Esophagus muscularis mucosa (tissue), 3 donors: ENCODE data around the gene HIPK4.

Source experiments
- EP300 ChIP-seq: sonication (generic); formaldehyde crosslinking; IDR thresholded peaks from one replicate; pipeline ENCODE4 v1.6.1; 2017; ENCODE audit warnings: antibody characterized with exemption
- TF ChIP-seq, protein P1 (sequence below), 3 experiments: fragments of 200-600 bp in 2 of 3; fragments of 450-650 bp in 1 of 3; sonication (generic) in 2 of 3; IDR thresholded peaks; one replicate each; pipeline ENCODE4 v1.5.1; 2017 to 2019; ENCODE audit warnings: antibody characterized with exemption in 3 of 3, mild to moderate bottlenecking in 2 of 3, moderate library complexity in 1 of 3

GRCh38 chr19:40381321-40381720 lies 8.7 kb downstream of the HIPK4 start:
- TF ChIP-seq, protein P1, sequence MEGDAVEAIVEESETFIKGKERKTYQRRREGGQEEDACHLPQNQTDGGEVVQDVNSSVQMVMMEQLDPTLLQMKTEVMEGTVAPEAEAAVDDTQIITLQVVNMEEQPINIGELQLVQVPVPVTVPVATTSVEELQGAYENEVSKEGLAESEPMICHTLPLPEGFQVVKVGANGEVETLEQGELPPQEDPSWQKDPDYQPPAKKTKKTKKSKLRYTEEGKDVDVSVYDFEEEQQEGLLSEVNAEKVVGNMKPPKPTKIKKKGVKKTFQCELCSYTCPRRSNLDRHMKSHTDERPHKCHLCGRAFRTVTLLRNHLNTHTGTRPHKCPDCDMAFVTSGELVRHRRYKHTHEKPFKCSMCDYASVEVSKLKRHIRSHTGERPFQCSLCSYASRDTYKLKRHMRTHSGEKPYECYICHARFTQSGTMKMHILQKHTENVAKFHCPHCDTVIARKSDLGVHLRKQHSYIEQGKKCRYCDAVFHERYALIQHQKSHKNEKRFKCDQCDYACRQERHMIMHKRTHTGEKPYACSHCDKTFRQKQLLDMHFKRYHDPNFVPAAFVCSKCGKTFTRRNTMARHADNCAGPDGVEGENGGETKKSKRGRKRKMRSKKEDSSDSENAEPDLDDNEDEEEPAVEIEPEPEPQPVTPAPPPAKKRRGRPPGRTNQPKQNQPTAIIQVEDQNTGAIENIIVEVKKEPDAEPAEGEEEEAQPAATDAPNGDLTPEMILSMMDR (IDR thresholded peaks at IDR 0.05): no peak
- TF ChIP-seq EP300: no peak
